Skeletal muscle satellite cell (primary cell): ENCODE results near the gene CDC6.
"Not testable (repeated sequence)": the region's sequence is repeated elsewhere in the genome, so short reads cannot be mapped to it uniquely, and the experiment has no call there.

ENCODE experiments used
- H3K27me3 ChIP-seq: 2 replicates; pipeline ENCODE4 v1.7.0; 2013; ENCODE audit warnings: low read length; ENCODE audit not compliant: control insufficient read depth, insufficient read depth
- H3K36me3 ChIP-seq: 2 replicates; pipeline ENCODE4 v1.7.0; 2013; ENCODE audit warnings: mild to moderate bottlenecking, control low read depth, low read length; ENCODE audit not compliant: insufficient read depth
- H3K4me1 ChIP-seq: 2 replicates; pipeline ENCODE4 v1.7.0; 2013; ENCODE audit warnings: low read length; ENCODE audit not compliant: control insufficient read depth, insufficient read depth
- H3K4me2 ChIP-seq: 2 replicates; pipeline ENCODE4 v1.7.0; 2013; ENCODE audit warnings: mild to moderate bottlenecking, low read length
- H3K4me3 ChIP-seq: 2 replicates; pipeline ENCODE4 v1.7.0; 2013; ENCODE audit warnings: low read length
- H3K9ac ChIP-seq: 2 replicates; pipeline ENCODE4 v1.7.0; 2013; ENCODE audit warnings: mild to moderate bottlenecking, low read depth, low read length, moderate library complexity
- H3K9me3 ChIP-seq: replicated peaks from 2 replicates; pipeline ENCODE4 v1.7.0; 2013; ENCODE audit warnings: mild to moderate bottlenecking, control low read depth, low read length

The CDC6 gene

GRCh38 chr17:40290629-40291280 is 3.1 kb downstream of the CDC6 start:
- H3K4me3 ChIP-seq: no peak overlapping the region
- H3K9me3 ChIP-seq: no peaks in the 10 kb centered on the region
- peaks cover 23% of the 10 kb centered on the region for H3K36me3 ChIP-seq
- peak overlapping the region; percentile 18 for H3K4me2 ChIP-seq
- no peaks in the 10 kb centered on the region for H3K27me3 ChIP-seq
- H3K9ac ChIP-seq: no peak overlapping the region
- peaks cover 11% of the 10 kb centered on the region for H3K4me1 ChIP-seq

GRCh38 chr17:40291281-40291664 is 3.6 kb downstream of the CDC6 start:
- peaks cover 23% of the 10 kb centered on the region for H3K36me3 ChIP-seq
- no peak overlapping the region for H3K4me3 ChIP-seq
- no peak overlapping the region for H3K4me2 ChIP-seq
- no peaks in the 10 kb centered on the region for H3K9me3 ChIP-seq
- no peak overlapping the region for H3K9ac ChIP-seq
- peaks cover 15% of the 10 kb centered on the region for H3K4me1 ChIP-seq
- no peaks in the 10 kb centered on the region for H3K27me3 ChIP-seq

DNA sequence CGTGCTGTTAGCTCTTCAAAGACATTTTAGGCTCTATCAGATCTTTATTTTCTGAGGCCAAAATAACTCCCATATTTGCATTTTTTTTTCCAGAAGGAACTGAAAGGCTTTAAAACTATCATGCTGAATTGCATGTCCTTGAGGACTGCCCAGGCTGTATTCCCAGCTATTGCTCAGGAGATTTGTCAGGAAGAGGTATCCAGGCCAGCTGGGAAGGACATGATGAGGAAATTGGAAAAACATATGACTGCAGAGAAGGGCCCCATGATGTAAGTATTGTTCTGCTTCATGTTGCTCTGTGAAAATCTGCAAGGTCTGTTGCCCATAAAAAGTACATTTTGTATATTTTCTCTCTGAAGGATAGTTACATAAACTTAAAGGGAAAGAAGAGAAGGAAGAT is 5.7 kb downstream of the CDC6 start:
- Histone ChIP-seq H3K27me3 (no peaks in the 10 kb centered on the region), H3K36me3 (peaks cover 23% of the 10 kb centered on the region), H3K9me3 (no peaks in the 10 kb centered on the region), H3K4me2 (no peak overlapping the region), H3K9ac (no peak overlapping the region), H3K4me1 (peaks cover 13% of the 10 kb centered on the region), H3K4me3 (no peak overlapping the region)

- Histone ChIP-seq H3K36me3 (peaks cover 28% of the 10 kb centered on the region), H3K4me3 (no peak overlapping the region), H3K4me2 (no peak overlapping the region), H3K9ac (no peak overlapping the region), H3K27me3 (no peaks in the 10 kb centered on the region), H3K9me3 (no peaks in the 10 kb centered on the region), H3K4me1 (peaks cover 12% of the 10 kb centered on the region)
Measured at GRCh38 chr17:40295488-40296436, 8.1 kb downstream of the CDC6 start.

- H3K4me3 ChIP-seq: no peak overlapping the region
- peaks cover 12% of the 10 kb centered on the region for H3K4me1 ChIP-seq
- H3K27me3 ChIP-seq: no peaks in the 10 kb centered on the region
- H3K9me3 ChIP-seq: no peaks in the 10 kb centered on the region
- H3K36me3 ChIP-seq: peaks cover 26% of the 10 kb centered on the region
- H3K4me2 ChIP-seq: no peak overlapping the region
- no peak overlapping the region for H3K9ac ChIP-seq
Measured at GRCh38 chr17:40297511-40297910, 9.8 kb downstream of the CDC6 start.

DNA sequence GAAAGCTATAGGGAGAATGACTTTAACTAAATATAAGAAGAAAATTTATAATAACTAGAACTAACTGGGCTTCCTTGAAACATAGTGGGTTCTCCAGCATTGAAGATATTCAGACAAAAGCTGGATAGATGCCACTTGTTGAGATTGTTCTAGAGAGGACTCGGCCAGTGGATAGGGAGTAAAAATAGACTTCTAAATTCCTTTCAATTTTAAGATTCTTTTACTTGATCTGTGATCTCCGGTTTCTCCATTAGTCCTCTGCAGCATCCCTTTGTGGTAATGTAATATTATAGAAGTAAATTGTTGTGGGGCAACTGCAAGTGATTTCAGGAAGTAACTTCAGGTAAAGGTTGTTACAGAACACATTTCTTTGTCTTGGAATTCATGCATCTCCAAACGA is 11.0 kb downstream of the CDC6 start:
- H3K4me2 ChIP-seq: no peak overlapping the region
- peaks cover 20% of the 10 kb centered on the region for H3K36me3 ChIP-seq
- H3K4me1 ChIP-seq: peaks cover 19% of the 10 kb centered on the region
- no peak overlapping the region for H3K9ac ChIP-seq
- no peaks in the 10 kb centered on the region for H3K9me3 ChIP-seq
- H3K4me3 ChIP-seq: no peak overlapping the region
- H3K27me3 ChIP-seq: no peaks in the 10 kb centered on the region

GRCh38 chr17:40299159-40299757 is 11.6 kb downstream of the CDC6 start:
- H3K36me3 ChIP-seq: peaks cover 15% of the 10 kb centered on the region
- H3K4me1 ChIP-seq: peaks cover 24% of the 10 kb centered on the region
- H3K27me3 ChIP-seq: not testable (repeated sequence)

GRCh38 chr17:40301315-40301714 is 13.6 kb downstream of the CDC6 start:
- no peak overlapping the region for H3K9ac ChIP-seq
- H3K27me3 ChIP-seq: no peaks in the 10 kb centered on the region
- H3K9me3 ChIP-seq: no peaks in the 10 kb centered on the region
- no peak overlapping the region for H3K4me3 ChIP-seq
- peaks cover 8% of the 10 kb centered on the region for H3K36me3 ChIP-seq
- peaks cover 27% of the 10 kb centered on the region for H3K4me1 ChIP-seq
- no peak overlapping the region for H3K4me2 ChIP-seq

More at GRCh38 chr17:40299159-40299757, 11.6 kb downstream of the CDC6 start:
- H3K9me3 ChIP-seq, H3K4me2 ChIP-seq, H3K4me3 ChIP-seq, H3K9ac ChIP-seq: not testable (repeated sequence)

- Histone ChIP-seq H3K36me3 (peaks cover 8% of the 10 kb centered on the region), H3K4me1 (peaks cover 44% of the 10 kb centered on the region), H3K4me2 (peak overlapping the region; percentile 15), H3K9ac (peak overlapping the region; percentile 9), H3K4me3 (no peak overlapping the region), H3K9me3 (no peaks in the 10 kb centered on the region), H3K27me3 (no peaks in the 10 kb centered on the region)
Measured at GRCh38 chr17:40303009-40303657, 15.5 kb downstream of the CDC6 start.

- Histone ChIP-seq H3K27me3 (no peaks in the 10 kb centered on the region), H3K4me2 (peak overlapping the region; percentile 33), H3K36me3 (peaks cover 8% of the 10 kb centered on the region), H3K4me1 (peaks cover 47% of the 10 kb centered on the region), H3K9me3 (no peaks in the 10 kb centered on the region), H3K4me3 (peak overlapping the region; percentile 7), H3K9ac (peak overlapping the region; percentile 32)
Measured at GRCh38 chr17:40303708-40304551, 16.3 kb downstream of the CDC6 start.
